ENCODE data around the gene GRIA4.

Gene GRIA4

GRCh38 chr11:105918600-105918999 lies 308.7 kb downstream of the GRIA4 start:
- DNase-seq (ENCODE audit: low read depth), result no peak

- DNase-seq (ENCODE audit: low read depth), result no peak
These were observed 313.4 kb downstream of the GRIA4 start for GRCh38 chr11:105923252-105923651.

- DNase-seq (ENCODE audit: low read depth), result no peak
These were observed 313.9 kb downstream of the GRIA4 start for GRCh38 chr11:105923807-105924206.

- DNase-seq (ENCODE audit: low read depth), result no peak
These were observed 319.4 kb downstream of the GRIA4 start for GRCh38 chr11:105929084-105929955.

DNA sequence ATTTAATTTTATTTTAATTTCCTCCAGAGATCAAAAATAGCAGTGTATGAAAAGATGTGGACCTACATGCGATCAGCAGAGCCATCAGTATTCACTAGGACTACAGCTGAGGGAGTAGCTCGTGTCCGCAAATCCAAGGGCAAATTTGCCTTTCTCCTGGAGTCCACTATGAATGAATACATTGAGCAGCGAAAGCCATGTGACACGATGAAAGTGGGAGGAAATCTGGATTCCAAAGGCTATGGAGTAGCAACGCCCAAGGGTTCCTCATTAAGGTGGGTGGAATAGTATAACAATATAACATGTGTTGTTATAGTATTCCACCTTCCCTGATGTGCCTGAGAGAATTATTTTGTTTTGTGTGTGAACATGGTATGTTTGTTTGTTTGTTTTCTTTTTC lies 323.8 kb downstream of the GRIA4 start:
- DNase-seq (ENCODE audit: low read depth), result no peak

DNA sequence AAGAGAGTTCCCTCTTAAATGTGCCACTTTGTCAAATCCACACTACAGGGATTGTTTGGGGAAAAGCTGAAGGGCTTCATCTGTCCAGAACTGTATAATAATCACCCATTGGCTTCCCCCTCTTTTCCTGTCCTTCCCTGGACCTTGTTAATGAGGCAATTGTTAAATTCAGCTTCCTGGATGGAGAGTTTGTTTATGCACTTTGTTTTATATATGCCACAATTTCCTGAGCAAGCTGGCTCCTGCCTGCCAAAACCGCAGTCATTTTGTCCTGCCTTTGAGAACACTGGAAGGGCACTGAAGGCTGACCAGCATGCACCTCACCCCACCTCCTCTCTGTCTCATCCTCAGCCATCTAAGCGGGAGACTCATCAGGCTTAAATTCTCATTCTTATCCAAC lies 325.9 kb downstream of the GRIA4 start:
- no peak for DNase-seq (ENCODE audit: low read depth)

- no peak for DNase-seq (ENCODE audit: low read depth)
These were observed 327.5 kb downstream of the GRIA4 start for GRCh38 chr11:105937331-105937730.

DNA sequence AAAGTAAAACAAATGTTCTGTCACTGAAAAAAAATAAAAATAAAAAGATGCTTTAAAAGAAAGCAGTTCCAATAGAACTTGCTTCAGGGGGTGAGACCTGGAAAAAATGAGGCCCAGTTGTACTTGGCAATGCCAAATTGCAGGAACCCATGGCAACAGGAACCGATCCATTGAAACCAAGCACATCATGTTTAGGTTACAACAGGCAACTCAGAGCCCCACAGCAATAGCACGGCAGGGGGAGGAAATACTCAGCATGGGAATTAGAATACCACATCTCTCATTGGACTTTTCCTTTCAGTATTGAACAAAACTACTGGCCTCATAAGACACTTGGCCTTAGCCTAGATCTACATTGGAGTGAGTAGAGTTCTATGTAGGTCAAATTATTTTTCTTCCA lies 327.9 kb downstream of the GRIA4 start:
- DNase-seq (ENCODE audit: low read depth), result no peak

DNA sequence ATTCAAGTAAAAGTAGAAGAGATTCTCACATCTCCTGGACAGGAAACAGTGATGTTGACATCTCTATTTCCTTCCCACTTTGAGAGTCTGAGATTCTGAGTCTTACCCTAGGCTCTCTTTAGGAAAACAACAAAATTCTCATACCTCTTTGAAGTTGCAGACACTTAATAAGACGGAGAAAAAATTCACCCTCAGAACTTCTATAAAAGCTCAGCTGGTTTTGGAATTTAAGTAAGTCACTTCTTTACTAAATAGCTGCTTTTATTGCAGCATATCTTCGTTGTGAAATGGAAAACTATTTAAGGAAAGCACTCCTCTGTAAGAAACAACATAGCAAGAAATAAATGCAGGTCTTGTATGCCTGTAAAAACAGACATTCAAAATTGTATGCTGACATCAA lies 333.0 kb downstream of the GRIA4 start:
- DNase-seq (ENCODE audit: low read depth), result no peak

- DNase-seq (ENCODE audit: low read depth), result no peak
These were observed 339.2 kb downstream of the GRIA4 start for GRCh38 chr11:105948918-105949590.

DNA sequence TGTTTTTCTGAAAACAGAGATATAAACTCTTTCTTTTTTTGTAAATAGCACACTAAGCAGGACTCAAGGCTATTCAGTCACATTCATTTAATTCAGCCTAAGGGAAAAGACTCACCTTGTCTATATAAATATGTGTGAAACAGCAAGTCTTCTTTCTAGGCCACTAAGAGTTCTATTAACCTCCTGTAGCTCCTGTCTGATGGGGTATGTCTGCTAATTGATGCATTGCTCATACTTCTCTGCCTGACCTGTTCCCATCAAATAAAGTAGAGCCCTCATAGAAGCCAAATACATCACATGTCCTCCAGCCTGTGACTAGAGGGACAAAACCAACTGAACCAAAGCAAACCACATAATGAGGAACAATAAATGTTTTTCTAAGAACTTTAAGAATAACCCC lies 344.0 kb downstream of the GRIA4 start:
- no peak for DNase-seq (ENCODE audit: low read depth)

- DNase-seq (ENCODE audit: low read depth), result no peak
These were observed 350.7 kb downstream of the GRIA4 start for GRCh38 chr11:105960252-105961245.

GRCh38 chr11:105968021-105968697 lies 358.3 kb downstream of the GRIA4 start:
- no peak for DNase-seq (ENCODE audit: low read depth)

GRCh38 chr11:105969756-105970155 lies 359.9 kb downstream of the GRIA4 start:
- no peak for DNase-seq (ENCODE audit: low read depth)

DNA sequence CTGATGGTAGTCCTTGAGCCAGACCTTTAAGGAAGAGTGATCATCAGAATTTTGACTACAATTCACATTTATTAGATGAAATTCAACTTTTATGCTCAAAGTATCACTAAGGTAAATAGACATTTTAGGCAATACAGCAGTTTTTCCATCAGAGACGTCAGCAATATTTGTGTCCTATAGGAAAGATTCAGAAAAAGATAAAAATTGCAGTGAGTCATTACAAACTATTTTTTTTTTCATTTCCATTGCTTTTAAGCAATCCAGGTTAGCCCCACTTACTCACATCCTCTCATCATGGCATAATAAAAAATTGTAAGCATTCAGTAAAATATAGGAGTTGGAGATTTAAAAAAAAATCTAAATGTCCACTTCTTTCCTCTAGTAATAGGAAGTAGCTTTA lies 365.3 kb downstream of the GRIA4 start:
- no peak for DNase-seq (ENCODE audit: low read depth)

GRCh38 chr11:105979997-105980703 lies 370.3 kb downstream of the GRIA4 start:
- no peak for DNase-seq (ENCODE audit: low read depth)

DNA sequence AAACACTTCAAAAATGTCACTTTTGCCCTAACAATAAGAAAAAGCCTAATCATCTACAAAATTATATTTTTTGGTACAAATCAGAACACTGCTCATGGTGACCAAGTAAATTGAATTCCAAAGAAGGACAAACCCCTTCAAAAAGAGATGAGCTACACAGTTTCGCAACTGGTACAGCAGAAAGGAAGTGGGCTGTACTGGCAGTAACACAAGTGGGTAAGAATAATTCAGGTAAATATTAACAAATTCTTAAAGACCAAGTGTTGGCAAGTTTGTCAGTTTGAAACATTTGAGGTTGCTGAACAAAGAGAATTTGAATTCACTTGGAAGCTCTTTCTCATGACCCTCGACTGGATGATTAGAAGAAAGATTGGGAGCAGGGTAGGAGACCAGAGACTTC lies 376.7 kb downstream of the GRIA4 start:
- DNase-seq (ENCODE audit: low read depth), result no peak

GRCh38 chr11:105988197-105988596 lies 378.3 kb downstream of the GRIA4 start:
- no peak for DNase-seq (ENCODE audit: low read depth)

- no peak for DNase-seq (ENCODE audit: low read depth)
These were observed 379.3 kb downstream of the GRIA4 start for GRCh38 chr11:105989124-105989523.

- DNase-seq (ENCODE audit: low read depth), result no peak
These were observed 382.0 kb downstream of the GRIA4 start for GRCh38 chr11:105991888-105992287.
